Subcutaneous abdominal adipose tissue (tissue), 5 donors: Measurements from ENCODE around the gene POLD3.

Experiments
- H3K27ac ChIP-seq: one replicate; pipeline ENCODE4 v1.7.0; 2013; ENCODE audit warnings: low read depth, mild to moderate bottlenecking, inconsistent platforms, low read length, moderate library complexity
- H3K27me3 ChIP-seq, 5 donors: one replicate each; pipeline ENCODE4 v1.7.0; 2013; ENCODE audit warnings: low read length in 5 of 5, inconsistent platforms in 1 of 5; ENCODE audit not compliant: control insufficient read depth in 5 of 5, insufficient read depth in 4 of 5
- H3K36me3 ChIP-seq, 5 donors: one replicate each; pipeline ENCODE4 v1.7.0; 2013; ENCODE audit warnings: low read length in 5 of 5; ENCODE audit not compliant: control insufficient read depth in 5 of 5, insufficient read depth in 5 of 5
- H3K4me1 ChIP-seq, 5 donors: one replicate each; pipeline ENCODE4 v1.7.0; 2013; ENCODE audit warnings: low read length in 5 of 5, mild to moderate bottlenecking in 3 of 5, moderate library complexity in 1 of 5; ENCODE audit not compliant: control insufficient read depth in 5 of 5, insufficient read depth in 5 of 5
- H3K4me3 ChIP-seq, 5 donors: one replicate each; pipeline ENCODE4 v1.7.0; 2013; ENCODE audit warnings: low read length in 5 of 5, low read depth in 1 of 5
- H3K9ac ChIP-seq, 5 donors: one replicate each; pipeline ENCODE4 v1.7.0; 2013; ENCODE audit warnings: low read length in 5 of 5, mild to moderate bottlenecking in 4 of 5, moderate library complexity in 3 of 5
- H3K9me3 ChIP-seq, 5 donors: one replicate each; pipeline ENCODE4 v1.7.0; 2013; ENCODE audit warnings: low read length in 5 of 5; ENCODE audit not compliant: control insufficient read depth in 5 of 5
- donor health status: healthy.
- donor health status: healthy.
- donor health status: healthy.
- donor health status: healthy.
- donor health status: healthy.

POLD3 gene

DNA sequence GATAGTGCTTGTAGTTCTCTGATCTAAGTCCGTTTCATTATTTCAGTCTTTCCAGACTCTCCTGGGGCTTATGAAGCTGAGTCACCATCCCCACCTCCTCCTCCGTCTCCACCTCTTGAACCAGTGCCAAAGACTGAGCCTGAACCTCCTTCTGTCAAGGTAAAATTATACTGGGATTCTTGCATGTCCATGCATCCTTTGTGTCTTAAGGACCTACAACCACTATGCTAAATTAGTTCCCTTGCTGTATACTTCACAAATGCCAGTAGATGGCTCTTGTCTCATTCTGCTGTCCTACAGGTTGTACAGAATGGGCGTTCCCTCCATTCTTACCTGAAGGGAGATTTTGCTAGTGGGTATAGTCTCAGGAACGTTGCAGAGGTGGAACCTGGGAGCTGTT lies 42.2 kb downstream of the POLD3 start:
- H3K4me3 ChIP-seq: no peak overlapping the region
- no peak overlapping the region for H3K27ac ChIP-seq
- H3K36me3 ChIP-seq: peaks cover 19 to 36% (median 31%) of the 10 kb centered on the region in 5 donors
- no peak overlapping the region for H3K9ac ChIP-seq
- no peaks in the 10 kb centered on the region for H3K9me3 ChIP-seq
- no peaks in the 10 kb centered on the region for H3K4me1 ChIP-seq
- no peaks in the 10 kb centered on the region for H3K27me3 ChIP-seq

DNA sequence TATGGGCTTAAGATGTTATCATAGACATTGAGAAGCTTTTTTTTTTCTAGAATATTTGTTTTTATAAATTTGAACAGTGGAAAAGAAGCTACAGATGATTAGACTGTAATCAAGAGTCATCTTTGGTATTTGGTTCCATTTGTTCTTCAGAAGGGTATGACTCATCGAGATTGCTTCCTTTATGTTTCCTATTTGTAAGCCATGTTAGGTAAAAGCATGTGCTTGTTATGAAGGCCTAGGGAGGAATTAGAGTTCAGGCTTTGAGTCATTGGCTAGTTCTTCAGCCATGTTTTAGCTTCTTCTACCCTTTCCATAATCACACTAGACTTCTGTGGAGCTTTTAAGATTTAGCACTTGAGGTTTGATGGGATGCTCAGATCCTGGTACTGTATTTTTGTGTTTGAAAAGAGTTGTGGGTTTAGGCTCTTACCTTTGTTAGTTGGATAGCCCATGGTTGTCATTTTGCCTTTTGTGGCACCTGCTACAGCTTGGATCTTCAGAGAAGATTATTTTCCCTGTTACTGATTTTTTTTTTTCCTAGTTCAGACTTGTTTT lies 44.3 kb downstream of the POLD3 start:
- H3K27ac ChIP-seq: no peak overlapping the region
- peaks cover 34 to 47% (median 45%) of the 10 kb centered on the region in 5 donors for H3K36me3 ChIP-seq
- H3K4me1 ChIP-seq: no peaks in the 10 kb centered on the region
- H3K27me3 ChIP-seq: no peaks in the 10 kb centered on the region
- H3K9ac ChIP-seq: no peak overlapping the region
- H3K9me3 ChIP-seq: no peaks in the 10 kb centered on the region
- no peak overlapping the region for H3K4me3 ChIP-seq

DNA sequence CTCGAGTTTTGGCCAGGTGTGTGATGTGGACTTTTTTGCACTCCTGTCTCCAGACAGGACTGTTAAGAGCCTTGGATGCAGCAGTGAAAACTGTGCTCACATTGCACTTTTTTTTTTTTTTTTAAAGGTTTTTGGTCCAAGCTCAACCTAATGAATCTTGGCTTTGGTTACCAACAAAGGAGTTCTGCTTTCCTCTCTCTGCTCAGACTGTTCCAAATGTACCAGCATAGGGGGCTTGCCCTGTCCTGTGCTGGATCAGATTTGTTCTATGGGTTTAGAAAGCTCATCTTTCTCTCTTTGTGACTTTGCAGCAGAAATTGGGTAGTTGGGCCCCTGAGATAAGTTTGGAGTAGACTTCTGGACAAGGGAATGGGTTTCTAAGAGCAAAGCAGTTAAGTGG lies 45.3 kb downstream of the POLD3 start:
- peaks cover 34 to 52% (median 45%) of the 10 kb centered on the region in 5 donors for H3K36me3 ChIP-seq
- H3K4me3 ChIP-seq: no peak overlapping the region
- H3K27me3 ChIP-seq: no peaks in the 10 kb centered on the region
- H3K27ac ChIP-seq: no peak overlapping the region
- no peaks in the 10 kb centered on the region for H3K9me3 ChIP-seq
- H3K9ac ChIP-seq: no peak overlapping the region
- no peaks in the 10 kb centered on the region for H3K4me1 ChIP-seq

DNA sequence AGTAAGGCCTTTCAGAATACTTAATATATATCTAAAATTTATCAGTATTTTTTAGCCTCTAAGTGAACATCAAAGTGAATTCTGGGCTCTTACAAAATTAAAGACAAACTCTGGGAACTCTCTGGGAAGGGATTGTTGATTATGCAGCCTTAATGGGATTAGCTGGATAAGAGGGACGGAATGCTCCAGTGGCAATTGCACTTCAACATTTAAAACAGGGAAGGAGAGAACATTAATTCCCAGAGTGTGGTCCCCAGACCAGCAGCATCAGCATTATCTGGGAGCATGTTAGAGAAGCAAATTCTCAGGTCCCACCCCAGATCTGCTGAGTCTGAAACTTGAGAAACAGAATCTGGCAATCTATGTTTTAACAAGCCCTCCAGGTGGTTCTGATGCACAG lies 46.5 kb downstream of the POLD3 start:
- H3K4me1 ChIP-seq: no peaks in the 10 kb centered on the region
- H3K9me3 ChIP-seq: no peaks in the 10 kb centered on the region
- H3K4me3 ChIP-seq: no peak overlapping the region
- no peak overlapping the region for H3K27ac ChIP-seq
- peaks cover 34 to 55% (median 45%) of the 10 kb centered on the region in 5 donors for H3K36me3 ChIP-seq
- H3K9ac ChIP-seq: no peak overlapping the region
- H3K27me3 ChIP-seq: no peaks in the 10 kb centered on the region

DNA sequence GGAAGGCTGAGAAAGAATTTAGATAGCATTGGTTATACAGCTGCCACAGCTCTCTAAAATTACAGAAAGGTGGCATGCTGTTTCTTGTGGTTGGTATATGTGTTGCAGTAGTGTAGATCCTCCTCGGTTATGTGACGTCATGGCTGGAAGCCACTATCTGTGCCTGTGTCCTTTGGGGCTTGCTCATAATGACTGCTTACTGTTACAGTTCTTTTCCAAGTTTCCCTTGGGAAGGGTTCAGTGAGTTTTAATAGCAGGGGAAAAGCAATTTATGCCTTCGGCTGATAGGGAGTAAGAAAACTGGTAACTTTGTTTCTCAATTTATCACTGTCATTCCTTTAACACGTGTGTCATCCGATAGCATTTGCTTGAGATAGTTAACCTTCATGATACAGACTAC lies 47.2 kb downstream of the POLD3 start:
- Histone ChIP-seq H3K27ac (no peak overlapping the region), H3K9me3 (no peaks in the 10 kb centered on the region), H3K4me1 (no peaks in the 10 kb centered on the region), H3K9ac (no peak overlapping the region), H3K4me3 (no peak overlapping the region), H3K27me3 (no peaks in the 10 kb centered on the region), H3K36me3 (peaks cover 32 to 53% (median 43%) of the 10 kb centered on the region in 5 donors)

DNA sequence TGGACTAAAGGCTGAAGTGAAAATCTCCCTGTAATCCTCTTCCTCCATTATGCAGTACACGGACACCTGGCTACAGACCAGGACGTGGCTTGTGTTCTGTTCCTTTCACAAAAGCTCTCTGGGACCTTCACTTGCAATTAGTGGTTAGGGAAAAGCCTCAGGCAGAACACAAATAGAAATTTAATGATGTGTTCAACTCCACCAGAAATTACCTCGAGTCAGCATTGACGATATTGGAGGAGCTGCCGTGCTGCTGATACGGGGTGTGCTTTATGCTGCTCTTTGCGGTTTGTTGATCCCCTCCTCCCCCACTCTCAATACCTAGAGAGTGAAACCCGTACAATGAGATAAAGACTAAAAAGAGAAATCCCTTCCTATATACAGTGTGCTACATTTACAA lies 48.9 kb downstream of the POLD3 start:
- Histone ChIP-seq H3K27me3 (no peaks in the 10 kb centered on the region), H3K4me1 (no peaks in the 10 kb centered on the region), H3K9ac (no peak overlapping the region), H3K4me3 (no peak overlapping the region), H3K9me3 (no peaks in the 10 kb centered on the region), H3K36me3 (peaks cover 21 to 40% (median 27%) of the 10 kb centered on the region in 5 donors), H3K27ac (no peak overlapping the region)

DNA sequence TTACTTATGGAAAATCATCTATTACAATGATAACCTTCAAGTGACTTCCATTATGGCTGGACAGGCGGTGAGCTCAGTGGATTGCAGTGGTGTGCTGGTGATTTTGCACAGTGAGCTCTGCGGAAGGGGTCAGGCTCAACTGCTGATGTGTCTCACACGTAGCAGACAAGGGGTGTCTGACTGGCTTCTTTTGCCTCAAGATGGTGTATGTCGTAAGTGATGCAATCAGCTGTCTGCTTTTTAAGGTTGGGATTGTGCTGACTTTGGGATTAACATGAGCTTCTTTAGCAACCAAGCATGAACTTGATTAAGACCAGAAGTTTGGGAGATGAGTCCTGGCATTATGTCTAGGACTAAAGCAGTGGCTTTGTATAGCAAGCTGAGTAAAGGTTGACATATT lies 49.5 kb downstream of the POLD3 start:
- no peaks in the 10 kb centered on the region for H3K27me3 ChIP-seq
- no peaks in the 10 kb centered on the region for H3K9me3 ChIP-seq
- no peak overlapping the region for H3K4me3 ChIP-seq
- no peak overlapping the region for H3K27ac ChIP-seq
- peaks cover 20 to 33% (median 22%) of the 10 kb centered on the region in 5 donors for H3K36me3 ChIP-seq
- H3K4me1 ChIP-seq: no peaks in the 10 kb centered on the region
- H3K9ac ChIP-seq: no peak overlapping the region

DNA sequence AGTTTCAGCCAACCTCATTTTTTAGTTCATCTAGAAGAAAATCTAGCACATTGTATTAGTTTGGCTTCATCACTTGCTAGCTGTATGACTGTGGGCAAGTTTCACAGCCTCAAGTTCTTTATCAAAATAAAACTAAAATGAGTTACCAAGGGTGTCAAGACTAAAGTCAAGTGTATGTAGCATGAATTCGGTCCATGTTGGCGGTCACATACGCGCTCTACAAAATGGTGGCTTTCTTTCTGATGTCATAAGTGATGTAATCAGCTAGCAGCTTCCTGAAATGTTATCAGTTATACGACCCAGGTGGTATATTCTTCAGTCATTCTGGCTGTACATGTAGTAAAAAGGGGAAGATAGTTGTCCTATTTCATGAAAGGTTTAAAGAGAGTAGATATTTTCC lies 50.5 kb downstream of the POLD3 start:
- Histone ChIP-seq H3K36me3 (peaks cover 21 to 29% (median 23%) of the 10 kb centered on the region in 5 donors), H3K27me3 (no peaks in the 10 kb centered on the region), H3K4me3 (no peak overlapping the region), H3K9me3 (no peaks in the 10 kb centered on the region), H3K9ac (no peak overlapping the region), H3K27ac (no peak overlapping the region), H3K4me1 (no peaks in the 10 kb centered on the region)

DNA sequence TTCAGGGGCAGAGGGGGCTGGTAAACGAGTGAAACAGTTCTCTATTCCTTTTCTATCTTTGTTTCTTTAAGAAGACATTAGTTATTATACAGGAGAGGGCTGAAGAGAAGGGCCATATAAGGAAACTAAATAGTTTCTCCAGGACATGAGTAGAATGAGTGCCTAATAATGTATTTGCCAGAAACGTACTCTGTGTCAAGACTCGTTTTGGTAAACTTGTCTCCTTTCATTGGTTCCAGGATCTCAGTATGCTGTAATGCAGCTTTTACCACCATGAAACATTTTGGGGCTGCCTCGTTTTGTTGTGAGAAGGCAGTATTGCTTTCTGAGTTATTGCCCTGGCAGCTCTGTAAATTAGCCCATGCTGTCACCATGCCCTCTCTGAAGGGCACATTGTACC lies 51.7 kb downstream of the POLD3 start:
- H3K4me3 ChIP-seq: no peak overlapping the region
- no peaks in the 10 kb centered on the region for H3K9me3 ChIP-seq
- H3K9ac ChIP-seq: no peak overlapping the region
- H3K27me3 ChIP-seq: no peaks in the 10 kb centered on the region
- peaks cover 17 to 30% (median 24%) of the 10 kb centered on the region in 5 donors for H3K36me3 ChIP-seq
- H3K4me1 ChIP-seq: no peaks in the 10 kb centered on the region
- H3K27ac ChIP-seq: no peak overlapping the region

DNA sequence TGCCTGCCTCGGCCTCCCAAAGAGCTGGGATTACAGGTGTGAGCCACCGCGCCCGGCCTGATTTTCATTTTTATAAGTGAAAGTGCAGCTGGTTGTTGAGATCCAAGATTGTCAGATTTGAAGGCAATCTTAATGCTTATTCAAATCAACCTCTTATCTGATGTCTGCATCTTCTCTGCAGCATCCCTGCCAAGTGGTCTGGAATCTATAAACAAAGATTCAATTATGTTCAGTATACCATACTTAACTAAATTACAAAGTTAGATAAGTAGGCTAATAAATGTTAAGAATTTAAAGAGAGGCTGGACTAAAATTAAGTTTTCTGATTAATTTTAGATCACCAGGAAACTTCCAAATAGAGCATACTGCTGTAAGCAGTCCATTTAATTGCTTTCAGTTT lies 53.8 kb downstream of the POLD3 start:
- no peak overlapping the region for H3K4me3 ChIP-seq
- no peaks in the 10 kb centered on the region for H3K4me1 ChIP-seq
- peaks cover 3 to 24% (median 14%) of the 10 kb centered on the region in 5 donors for H3K36me3 ChIP-seq
- no peaks in the 10 kb centered on the region for H3K9me3 ChIP-seq
- no peaks in the 10 kb centered on the region for H3K27me3 ChIP-seq
- no peak overlapping the region for H3K9ac ChIP-seq
- no peak overlapping the region for H3K27ac ChIP-seq

DNA sequence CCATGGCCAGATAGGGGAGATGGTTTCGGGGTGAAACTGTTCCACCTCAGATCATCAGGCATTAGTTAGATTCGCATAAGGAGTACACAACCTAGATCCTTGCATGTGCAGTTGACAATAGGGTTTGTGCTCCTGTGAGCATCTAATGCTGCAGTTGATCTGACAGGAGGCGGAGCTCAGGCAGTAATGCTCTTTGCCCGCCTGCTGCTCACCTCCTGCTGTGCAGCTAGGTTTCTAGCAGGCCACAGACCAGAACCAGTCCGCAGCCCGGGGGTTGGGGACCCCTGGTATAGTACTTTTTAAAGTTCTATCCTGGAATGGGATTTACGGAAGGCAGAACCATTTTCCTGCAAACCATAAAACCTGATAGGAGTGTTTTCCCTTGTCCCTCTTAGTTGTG lies 54.6 kb downstream of the POLD3 start:
- Histone ChIP-seq H3K4me1 (no peaks in the 10 kb centered on the region), H3K27ac (no peak overlapping the region)

More for the DNA sequence above, 54.6 kb downstream of the POLD3 start:
- H3K9me3 ChIP-seq: no peaks in the 10 kb centered on the region
- H3K4me3 ChIP-seq: no peak overlapping the region
- peaks cover 0 to 16% (median 10%) of the 10 kb centered on the region in 5 donors for H3K36me3 ChIP-seq
- no peaks in the 10 kb centered on the region for H3K27me3 ChIP-seq
- H3K9ac ChIP-seq: no peak overlapping the region
